ENCODE measurements around the gene CCL23. TPM values are rescaled to one million over a fixed set of nuclear protein-coding genes. Genes with fewer than 3 reads are reported as not detected.
"Not testable (repeated sequence)": the region's sequence is repeated elsewhere in the genome, so short reads cannot be mapped to it uniquely, and the experiment has no call there.

CCL23 gene
- total RNA-seq, 2 donors from 2014 or later: not detected

DNA sequence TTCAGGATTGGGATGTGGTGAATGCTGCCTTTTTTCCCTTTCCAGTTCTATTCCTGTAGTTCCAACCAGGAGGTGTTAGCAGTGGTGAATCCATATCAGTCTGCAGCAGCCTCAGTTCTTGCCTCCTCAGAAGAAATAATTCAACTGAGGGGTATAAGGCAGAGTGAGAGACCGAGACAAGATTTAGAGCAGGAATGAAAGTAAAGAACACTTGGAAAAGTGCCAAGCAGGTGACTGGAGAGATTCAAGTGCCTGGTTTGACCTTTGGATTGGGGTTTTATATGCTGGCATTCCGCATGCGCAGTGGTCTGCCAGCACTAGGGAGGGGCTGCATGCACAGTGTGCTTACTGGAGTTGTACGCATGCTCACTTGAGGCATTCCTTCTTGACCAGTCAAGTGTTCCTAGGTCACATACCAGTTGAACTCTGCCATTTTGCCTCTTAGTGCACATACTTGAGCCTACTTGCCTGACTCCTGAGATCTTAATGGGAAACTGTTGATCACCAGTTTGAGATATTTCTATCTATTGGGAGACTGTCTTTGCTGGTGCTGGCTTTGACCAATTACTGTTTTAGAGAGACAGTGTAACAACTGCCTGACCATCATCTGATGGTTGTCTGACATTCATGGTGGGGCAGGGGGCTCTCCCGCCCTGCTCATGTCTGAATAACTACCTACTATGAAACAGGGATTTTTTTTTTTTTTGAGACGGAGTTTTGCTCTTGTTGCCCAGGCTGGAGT, 15.7 kb downstream of the CCL23 start:
- no peak for DNase-seq (ENCODE audit: low spot score)
- Histone ChIP-seq H3K27ac (no peak overlapping the region), H3K27me3 (no peaks in the 10 kb centered on the region), H3K9me3 (no peaks in the 10 kb centered on the region), H3K4me3 (no peak overlapping the region), H3K4me1 (no peaks in the 10 kb centered on the region), H3K36me3 (no peaks in the 10 kb centered on the region)
- TF ChIP-seq, protein P1, sequence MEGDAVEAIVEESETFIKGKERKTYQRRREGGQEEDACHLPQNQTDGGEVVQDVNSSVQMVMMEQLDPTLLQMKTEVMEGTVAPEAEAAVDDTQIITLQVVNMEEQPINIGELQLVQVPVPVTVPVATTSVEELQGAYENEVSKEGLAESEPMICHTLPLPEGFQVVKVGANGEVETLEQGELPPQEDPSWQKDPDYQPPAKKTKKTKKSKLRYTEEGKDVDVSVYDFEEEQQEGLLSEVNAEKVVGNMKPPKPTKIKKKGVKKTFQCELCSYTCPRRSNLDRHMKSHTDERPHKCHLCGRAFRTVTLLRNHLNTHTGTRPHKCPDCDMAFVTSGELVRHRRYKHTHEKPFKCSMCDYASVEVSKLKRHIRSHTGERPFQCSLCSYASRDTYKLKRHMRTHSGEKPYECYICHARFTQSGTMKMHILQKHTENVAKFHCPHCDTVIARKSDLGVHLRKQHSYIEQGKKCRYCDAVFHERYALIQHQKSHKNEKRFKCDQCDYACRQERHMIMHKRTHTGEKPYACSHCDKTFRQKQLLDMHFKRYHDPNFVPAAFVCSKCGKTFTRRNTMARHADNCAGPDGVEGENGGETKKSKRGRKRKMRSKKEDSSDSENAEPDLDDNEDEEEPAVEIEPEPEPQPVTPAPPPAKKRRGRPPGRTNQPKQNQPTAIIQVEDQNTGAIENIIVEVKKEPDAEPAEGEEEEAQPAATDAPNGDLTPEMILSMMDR (IDR thresholded peaks at IDR 0.05): no peak

DNA sequence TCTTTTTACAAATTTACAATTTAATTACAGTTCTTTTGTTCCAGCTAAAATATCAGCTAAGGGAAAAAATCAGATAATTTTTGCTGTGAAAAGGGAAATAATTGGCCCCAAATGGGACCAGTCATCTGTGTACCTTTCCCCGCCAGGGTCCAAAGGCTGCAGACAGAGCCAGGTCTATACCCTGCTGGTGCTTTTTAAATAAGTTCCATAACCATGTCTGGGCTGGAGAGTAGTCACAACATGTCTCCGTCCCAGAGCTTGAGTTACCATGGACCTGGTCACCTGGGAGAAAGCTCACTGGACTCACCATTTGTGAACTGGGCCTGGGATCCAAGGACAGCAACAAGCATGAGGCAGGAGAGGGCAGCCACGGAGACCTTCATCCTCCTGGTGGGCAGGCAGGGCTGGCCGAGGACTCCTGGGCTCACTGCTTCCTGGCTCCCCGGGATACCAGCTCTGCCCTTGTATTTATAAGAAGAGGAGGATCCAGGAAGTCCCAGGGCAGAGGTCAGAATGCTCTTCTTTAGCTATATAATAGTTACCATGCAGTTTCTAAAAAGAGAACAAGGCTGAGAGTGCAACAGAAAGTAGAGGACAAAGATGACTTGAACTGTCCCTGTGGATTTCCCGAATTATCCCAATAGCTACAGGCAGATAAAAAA, 16.5 kb downstream of the CCL23 start, which contains the start of gene CCL15:
CCL15 (minus strand) TSS at position 444 of the 662 bp plus-strand sequence; CDS start at position 383, 61 bp downstream.
- Histone ChIP-seq H3K9me3 (no peaks in the 10 kb centered on the region), H3K36me3 (no peaks in the 10 kb centered on the region), H3K27me3 (no peaks in the 10 kb centered on the region), H3K4me3 (no peak within 1 kb of the TSS), H3K27ac (no peak within 1 kb of the TSS), H3K4me1 (no peaks in the 10 kb centered on the region)
- TF ChIP-seq, protein P1 (IDR thresholded peaks at IDR 0.05): no peak
- no peak for DNase-seq (ENCODE audit: low spot score)

DNA sequence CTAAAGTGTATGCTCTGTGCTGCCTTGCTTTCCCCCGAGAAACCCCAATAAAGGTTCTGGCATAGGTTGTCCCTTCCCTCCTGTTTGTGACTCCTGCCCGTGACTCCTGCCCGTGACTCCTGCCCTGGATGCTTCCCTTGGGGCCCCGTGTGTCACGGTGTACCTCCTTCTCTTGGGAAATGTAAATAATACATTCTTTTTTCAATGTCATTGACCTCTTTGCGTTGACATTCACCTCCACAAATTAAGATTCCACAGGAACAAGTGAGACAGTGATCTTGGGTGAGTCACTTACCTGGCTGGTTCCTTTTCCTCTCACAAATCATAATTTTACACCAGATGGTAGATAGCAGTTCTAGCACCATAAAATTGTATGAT, 17.1 kb downstream of the CCL23 start:
- H3K4me3 ChIP-seq: no peak overlapping the region
- TF ChIP-seq, protein P1 (IDR thresholded peaks at IDR 0.05): no peak
- H3K9me3 ChIP-seq: no peaks in the 10 kb centered on the region
- DNase-seq (ENCODE audit: low spot score): no peak
- H3K36me3 ChIP-seq: no peaks in the 10 kb centered on the region
- H3K27ac ChIP-seq: no peak overlapping the region
- no peaks in the 10 kb centered on the region for H3K4me1 ChIP-seq
- no peaks in the 10 kb centered on the region for H3K27me3 ChIP-seq

DNA sequence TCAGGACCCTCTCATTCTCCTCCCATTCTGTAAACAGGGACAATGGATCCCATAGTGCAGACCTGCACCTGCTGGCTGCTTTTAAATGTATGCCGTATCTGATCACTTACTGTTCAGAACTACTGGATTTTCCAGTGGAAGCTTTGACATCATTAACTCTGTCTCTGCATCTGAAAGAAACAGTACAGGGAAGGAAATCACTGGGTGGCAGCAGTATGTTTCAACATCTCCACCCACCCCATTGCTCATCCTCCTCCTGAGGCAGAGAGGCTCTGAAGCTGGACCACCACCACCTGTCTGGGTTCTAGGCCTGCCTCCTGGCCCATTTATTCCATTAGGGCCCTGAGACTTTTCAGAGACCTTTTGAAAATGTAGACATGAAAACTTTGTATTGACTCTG, 19.0 kb downstream of the CCL23 start:
- TF ChIP-seq, protein P1 (IDR thresholded peaks at IDR 0.05): no peak
- H3K4me3 ChIP-seq: no peak overlapping the region
- H3K27ac ChIP-seq: no peak overlapping the region
- H3K4me1 ChIP-seq: no peaks in the 10 kb centered on the region
- no peaks in the 10 kb centered on the region for H3K27me3 ChIP-seq
- H3K36me3 ChIP-seq: no peaks in the 10 kb centered on the region
- DNase-seq (ENCODE audit: low spot score): no peak
- H3K9me3 ChIP-seq: peaks cover 0 to 6% of the 10 kb centered on the region in 2 donors

DNA sequence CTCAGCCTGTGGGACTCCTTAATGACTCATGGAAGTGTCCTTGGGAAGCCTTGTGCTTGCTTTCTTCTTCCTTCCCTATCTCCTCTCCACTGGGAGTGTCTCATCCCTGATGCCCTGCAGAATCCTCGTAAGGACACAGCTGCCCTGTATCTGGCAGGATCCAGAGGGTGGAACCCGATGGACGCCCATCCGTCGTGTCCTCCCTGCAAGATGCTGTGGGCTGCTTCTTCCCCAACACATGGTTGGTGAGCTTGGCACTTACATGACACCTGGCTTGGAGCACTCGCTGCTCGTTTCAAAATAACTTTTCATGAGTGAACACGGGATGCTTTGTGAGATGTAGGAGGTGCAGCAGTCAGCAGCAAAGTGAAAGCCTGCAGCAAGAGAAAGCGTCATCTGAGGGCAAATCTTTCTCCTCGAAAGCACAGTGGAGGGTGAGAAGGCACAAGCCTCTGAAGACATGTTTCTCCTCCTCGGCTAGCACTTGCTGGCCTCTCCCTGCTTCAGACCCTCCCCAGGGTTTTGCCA, 19.7 kb downstream of the CCL23 start:
- no peaks in the 10 kb centered on the region for H3K36me3 ChIP-seq
- no peak overlapping the region for H3K4me3 ChIP-seq
- H3K27me3 ChIP-seq: no peaks in the 10 kb centered on the region
- H3K9me3 ChIP-seq: peaks cover 0 to 6% of the 10 kb centered on the region in 2 donors
- DNase-seq (ENCODE audit: low spot score): no peak
- TF ChIP-seq, protein P1 (IDR thresholded peaks at IDR 0.05): no peak
- no peaks in the 10 kb centered on the region for H3K4me1 ChIP-seq
- no peak overlapping the region for H3K27ac ChIP-seq

DNA sequence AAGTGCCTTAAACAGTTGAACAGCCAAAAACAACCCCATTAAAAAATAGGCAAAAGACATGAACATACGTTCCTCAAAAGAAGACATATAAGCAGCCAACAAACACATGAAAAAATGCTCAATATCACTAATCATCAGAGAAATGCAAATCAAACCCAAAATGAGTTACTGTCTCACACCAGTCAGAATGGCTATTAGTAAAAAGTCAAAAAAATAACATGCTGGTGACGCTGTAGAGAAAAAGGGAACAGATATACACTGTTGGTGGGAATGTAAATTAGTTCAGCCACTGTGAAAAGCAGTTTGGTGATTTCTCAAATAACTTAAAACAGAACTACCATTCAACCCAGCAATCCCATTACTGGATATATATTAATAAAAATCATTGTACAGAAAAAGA, 22.4 kb downstream of the CCL23 start:
- not testable (repeated sequence) for H3K36me3 ChIP-seq; H3K9me3 ChIP-seq; H3K4me3 ChIP-seq; H3K4me1 ChIP-seq; H3K27ac ChIP-seq; DNase-seq (ENCODE audit: low spot score); H3K27me3 ChIP-seq

Data from right atrium auricular region (tissue), 2 donors.